HepG2 (cell line): ENCODE measurements around the gene OPN3. TPM values are rescaled to one million over a fixed set of nuclear protein-coding genes. Genes with fewer than 3 reads are reported as not detected.

Source experiments
- ATAC-seq: fragments of 200-7000 bp; cut with Tn5 transposase; 3 replicates; pipeline ENCODE4 v1.9.1; 2020; ENCODE audit warnings: mild to moderate bottlenecking, moderate library complexity
- BruUV-seq: library from RNA; stranded (reverse); fragments of 400-500 nt; replicated peaks from 2 replicates; lab custom pipeline; 2021; lab: Mats Ljungman, UMichigan
- CTCF ChIA-PET: fragments of 300-600 bp; formaldehyde crosslinking; extraction: SDS; loops from one replicate; lab custom pipeline; 2021; ENCODE audit warnings: low total read pairs, inconsistent platforms, low intra/inter-chr PET ratio; lab: Yijun Ruan, JAX
- POLR2A ChIA-PET: fragments of 350-600 bp; sonication (Branson Sonifier 250); formaldehyde crosslinking; loops from one replicate; lab custom pipeline; 2020; ENCODE audit warnings: antibody characterized with exemption, inconsistent platforms; lab: Yijun Ruan, JAX
- DNase-seq: peaks from one replicate; pipeline ENCODE4 v3.0.0-alpha.2; 2015; ENCODE audit warnings: low spot score
- FAIRE-seq: peaks from 3 replicates; lab custom pipeline; 2011; peaks lifted over from hg19 to GRCh38; lab: Jason Lieb, UNC
- H2AFZ ChIP-seq: one replicate; pipeline ENCODE4 v1.6.1; 2011; ENCODE audit warnings: low read length, inconsistent platforms
- H3K27ac ChIP-seq: fragments of 300-600 bp; 3 replicates; pipeline ENCODE4 v1.8.0; 2011; ENCODE audit warnings: mixed run types, mild to moderate bottlenecking, mixed read lengths, low read length, inconsistent platforms; ENCODE audit not compliant: insufficient read depth; ENCODE audit errors: extremely low read length
- H3K27me3 ChIP-seq, 2 experiments: fragments of 200-600 bp in 1 of 2; 2 replicates in 1 of 2; 3 replicates in 1 of 2; pipeline versions ENCODE4 v1.6.0 to v1.8.0; 2011; ENCODE audit warnings: low read length in 2 of 2, mild to moderate bottlenecking in 2 of 2, moderate library complexity in 2 of 2, inconsistent platforms in 1 of 2; ENCODE audit not compliant: insufficient read depth in 2 of 2, control insufficient read depth in 1 of 2
- H3K36me3 ChIP-seq, 2 experiments: fragments of 200-600 bp in 1 of 2; replicated peaks in 1 of 2; 2 replicates in 1 of 2; 3 replicates in 1 of 2; pipeline versions ENCODE4 v1.5.1 to v1.8.0; 2011; ENCODE audit warnings: low read length in 2 of 2, inconsistent platforms in 1 of 2; ENCODE audit not compliant: insufficient read depth in 2 of 2, control insufficient read depth in 1 of 2
- H3K4me1 ChIP-seq: 2 replicates; pipeline ENCODE4 v1.5.1; 2012; ENCODE audit warnings: low read length, inconsistent platforms; ENCODE audit not compliant: insufficient read depth
- H3K4me2 ChIP-seq: 2 replicates; pipeline ENCODE4 v1.6.0; 2011; ENCODE audit warnings: low read depth, low read length, inconsistent platforms
- H3K4me3 ChIP-seq, 3 experiments: fragments of 200-600 bp in 1 of 3; sonication (generic), shearing (Covaris generic) in 1 of 3; replicated peaks in 1 of 3; 2 replicates each; pipeline ENCODE4 v1.5.1; 2011 to 2016; ENCODE audit warnings: low read length in 3 of 3, inconsistent platforms in 2 of 3, low read depth in 2 of 3, mild to moderate bottlenecking in 2 of 3, control low read depth in 1 of 3, mixed read lengths in 1 of 3; ENCODE audit not compliant: insufficient read depth in 1 of 3
- H3K79me2 ChIP-seq: one replicate; pipeline ENCODE4 v1.6.1; 2011; ENCODE audit warnings: low read length, inconsistent platforms; ENCODE audit not compliant: insufficient read depth
- H3K9ac ChIP-seq: 2 replicates; pipeline ENCODE4 v1.6.0; 2011; ENCODE audit warnings: mild to moderate bottlenecking, low read depth, low read length, inconsistent platforms; ENCODE audit not compliant: insufficient read depth
- H3K9me3 ChIP-seq: 2 replicates; pipeline ENCODE4 v1.5.1; 2012; ENCODE audit warnings: mild to moderate bottlenecking, low read length
- H4K20me1 ChIP-seq: 2 replicates; pipeline ENCODE4 v1.6.0; 2011; ENCODE audit warnings: inconsistent platforms, mild to moderate bottlenecking, low read length, moderate library complexity; ENCODE audit not compliant: insufficient read depth
- ARNT2 ChIP-seq: sonication (generic); formaldehyde crosslinking; IDR thresholded peaks from 2 replicates; pipeline ENCODE4 v1.8.0; 2022; ENCODE audit warnings: mild to moderate bottlenecking, low read depth, missing genetic modification reagents, moderate library complexity
- BCLAF1 ChIP-seq: fragments of 450-650 bp; IDR thresholded peaks from 2 replicates; pipeline ENCODE4 v1.6.1; 2017; ENCODE audit warnings: mild to moderate bottlenecking
- FOXJ3 ChIP-seq: sonication (generic); formaldehyde crosslinking; IDR thresholded peaks from 2 replicates; pipeline ENCODE4 v1.4.0; 2020; ENCODE audit warnings: missing genetic modification reagents, mild to moderate bottlenecking, borderline replicate concordance
- HIC2 ChIP-seq: sonication (generic); formaldehyde crosslinking; IDR thresholded peaks from 2 replicates; pipeline ENCODE4 v1.9.0; 2022; ENCODE audit warnings: low read depth, missing genetic modification reagents
- KDM4B ChIP-seq: sonication (generic); formaldehyde crosslinking; IDR thresholded peaks from 2 replicates; pipeline ENCODE4 v1.4.0; 2020; ENCODE audit warnings: missing genetic modification reagents
- MEIS1 ChIP-seq: sonication (generic); formaldehyde crosslinking; IDR thresholded peaks from 2 replicates; pipeline ENCODE4 v1.9.0; 2021; ENCODE audit warnings: mild to moderate bottlenecking, missing genetic modification reagents, moderate library complexity, borderline replicate concordance
- NCOA1 ChIP-seq: sonication (generic); formaldehyde crosslinking; IDR thresholded peaks from 2 replicates; pipeline ENCODE4 v1.9.0; 2021; ENCODE audit warnings: missing genetic modification reagents
- PAF1 ChIP-seq: IDR thresholded peaks from 2 replicates; pipeline ENCODE4 v1.6.1; 2016; ENCODE audit warnings: missing genetic modification reagents, missing compliant biosample characterization
- RXRB ChIP-seq: IDR thresholded peaks from 2 replicates; pipeline ENCODE4 v1.6.1; 2016; ENCODE audit warnings: borderline replicate concordance, missing genetic modification reagents, missing compliant biosample characterization
- XRCC5 ChIP-seq: fragments of 200-400 bp; formaldehyde crosslinking; optimal IDR thresholded peaks from 2 replicates; pipeline ENCODE3; 2017; ENCODE audit warnings: mild to moderate bottlenecking, low read length
- ZNF121 ChIP-seq: sonication (generic); formaldehyde crosslinking; IDR thresholded peaks from 2 replicates; pipeline ENCODE4 v1.5.0; 2020; ENCODE audit warnings: mild to moderate bottlenecking, missing genetic modification reagents
- ZNF557 ChIP-seq: sonication (generic); formaldehyde crosslinking; IDR thresholded peaks from 2 replicates; pipeline ENCODE4 v1.4.0; 2020; ENCODE audit warnings: missing genetic modification reagents
- ZNF7 ChIP-seq: IDR thresholded peaks from 2 replicates; pipeline ENCODE4 v1.6.1; 2016; ENCODE audit warnings: missing biosample characterization, missing genetic modification reagents
- ZNF703 ChIP-seq: sonication (generic); formaldehyde crosslinking; IDR thresholded peaks from 2 replicates; pipeline ENCODE4 v1.5.1; 2020; ENCODE audit warnings: missing genetic modification reagents, mild to moderate bottlenecking, moderate library complexity, borderline replicate concordance
- ZNF790 ChIP-seq: sonication (generic); formaldehyde crosslinking; IDR thresholded peaks from 2 replicates; pipeline ENCODE4 v1.8.0; 2022; ENCODE audit warnings: missing genetic modification reagents, mild to moderate bottlenecking, borderline replicate concordance
- WGBS: methylation state at CpG from one replicate; pipeline ENCODE4 v1.1.6; 2017; ENCODE audit warnings: low lambda C conversion rate; 5-methylcytosine and 5-hydroxymethylcytosine counted together
- in situ Hi-C: cut with HindIII; loops from 2 replicates; pipeline ENCODE4 v1.10.0; 2017; ENCODE audit warnings: low pct_unique_long_range_greater_than_20kb; ENCODE audit not compliant: extremely low pct_ligation_motif_present
- intact Hi-C: fragments of 100-400 bp; cut with micrococcal nuclease; formaldehyde crosslinking; loops from one replicate; pipeline ENCODE4 v1.10.0; 2022; ENCODE audit not compliant: unreplicated experiment
- polyA plus RNA-seq, 8 experiments: library from polyadenylated mRNA; depleted of rRNA in 3 of 8; stranded (reverse) in 7 of 8; unstranded in 1 of 8; fragments of >200 nt; fragmentation: Illumina TruSeq in 4 of 8; extraction: Trizol in 4 of 8; gene quantifications; 2 replicates each; pipeline versions ENCODE4 v1.2.1 to v1.2.3, GENCODE V29; 2011 to 2016; ENCODE audit warnings: low read depth in 4 of 8, missing spikeins in 1 of 8, mixed read lengths in 1 of 8; ENCODE audit not compliant: insufficient read depth in 1 of 8
- total RNA-seq, 5 experiments: library from RNA; depleted of rRNA; stranded (reverse); fragments of >200 nt; fragmentation: Illumina TruSeq; extraction: Trizol; gene quantifications; 2 replicates each; pipeline ENCODE4 v1.2.3, GENCODE V29; 2016; ENCODE audit warnings: low read depth in 1 of 5
- TF ChIP-seq, protein P1 (sequence below): sonication (generic); formaldehyde crosslinking; IDR thresholded peaks from 2 replicates; pipeline ENCODE4 v1.8.1; 2022; ENCODE audit warnings: low read depth, mild to moderate bottlenecking, missing genetic modification reagents

OPN3 gene
- total and polyA plus RNA-seq, 2 of the 13 experiments (the other 11 are each of a cell fraction or from before 2014, with no cell fraction given), result 17.4 to 23.0 TPM

- ChIA-PET CTCF (no interaction called here), POLR2A (interaction anchor here (2.1 kb wide), 1 partner anchor 26 kb away, joined by 4 read pairs; the partner anchor contains the start of genes CHML and OPN3)
- in situ Hi-C loops, result loop anchor here (5.0 kb wide), 1 partner anchor 223 kb away; no protein-coding TSS in a partner anchor
- BruUV-seq, result no TSS peak
- Histone ChIP-seq H4K20me1 (no peaks in the 10 kb centered on the region), H3K27ac (no peak overlapping the region), H3K4me3 (no peak overlapping the region), H2AFZ (no peak overlapping the region), H3K9me3 (no peaks in the 10 kb centered on the region), H3K4me2 (no peak overlapping the region), H3K9ac (no peak overlapping the region), H3K36me3 (no peaks in the 10 kb centered on the region), H3K4me1 (peaks cover 32% of the 10 kb centered on the region), H3K27me3 (no peaks in the 10 kb centered on the region), H3K79me2 (no peaks in the 10 kb centered on the region)
- DNase-seq (no peak), FAIRE-seq (no peak), ATAC-seq (no peak)
- 98% methylated on average over 4 of the region's 4 CpGs for WGBS
- intact Hi-C loops, result loop anchor here (5.0 kb wide), 1 partner anchor 82 kb away; the partner anchor contains the start of gene KMO
- TF ChIP-seq, protein P1, sequence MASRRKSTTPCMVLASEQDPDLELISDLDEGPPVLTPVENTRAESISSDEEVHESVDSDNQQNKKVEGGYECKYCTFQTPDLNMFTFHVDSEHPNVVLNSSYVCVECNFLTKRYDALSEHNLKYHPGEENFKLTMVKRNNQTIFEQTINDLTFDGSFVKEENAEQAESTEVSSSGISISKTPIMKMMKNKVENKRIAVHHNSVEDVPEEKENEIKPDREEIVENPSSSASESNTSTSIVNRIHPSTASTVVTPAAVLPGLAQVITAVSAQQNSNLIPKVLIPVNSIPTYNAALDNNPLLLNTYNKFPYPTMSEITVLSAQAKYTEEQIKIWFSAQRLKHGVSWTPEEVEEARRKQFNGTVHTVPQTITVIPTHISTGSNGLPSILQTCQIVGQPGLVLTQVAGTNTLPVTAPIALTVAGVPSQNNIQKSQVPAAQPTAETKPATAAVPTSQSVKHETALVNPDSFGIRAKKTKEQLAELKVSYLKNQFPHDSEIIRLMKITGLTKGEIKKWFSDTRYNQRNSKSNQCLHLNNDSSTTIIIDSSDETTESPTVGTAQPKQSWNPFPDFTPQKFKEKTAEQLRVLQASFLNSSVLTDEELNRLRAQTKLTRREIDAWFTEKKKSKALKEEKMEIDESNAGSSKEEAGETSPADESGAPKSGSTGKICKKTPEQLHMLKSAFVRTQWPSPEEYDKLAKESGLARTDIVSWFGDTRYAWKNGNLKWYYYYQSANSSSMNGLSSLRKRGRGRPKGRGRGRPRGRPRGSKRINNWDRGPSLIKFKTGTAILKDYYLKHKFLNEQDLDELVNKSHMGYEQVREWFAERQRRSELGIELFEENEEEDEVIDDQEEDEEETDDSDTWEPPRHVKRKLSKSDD (CRISPR knock-in tag), result no peak
- no peak for TF ChIP-seq KDM4B
- no peak for TF ChIP-seq HIC2 (CRISPR knock-in tag)
- no peak for TF ChIP-seq RXRB (CRISPR knock-in tag)
- no peak for TF ChIP-seq ZNF790 (CRISPR knock-in tag)
- TF ChIP-seq PAF1 (CRISPR knock-in tag), result no peak
- TF ChIP-seq MEIS1, result no peak
- no peak for TF ChIP-seq ZNF7 (CRISPR knock-in tag)
- no peak for TF ChIP-seq XRCC5
- TF ChIP-seq ARNT2 (CRISPR knock-in tag), result no peak
- no peak for TF ChIP-seq ZNF121 (CRISPR knock-in tag)
- TF ChIP-seq BCLAF1, result no peak
- no peak for TF ChIP-seq NCOA1
- TF ChIP-seq FOXJ3 (CRISPR knock-in tag), result no peak
- no peak for TF ChIP-seq ZNF703 (CRISPR knock-in tag)
- no peak for TF ChIP-seq ZNF557
These were observed 26.0 kb downstream of the OPN3 start for GRCh38 chr1:241614144-241614543.
